Activated CD4-positive, alpha-beta T cell treated with anti-CD3 and anti-CD28 coated beads for 24 hours (primary cell): ENCODE data around the gene TSGA10IP.

Experiments used
- DNase-seq, 2 donors: peaks; one replicate each; pipeline ENCODE4 v3.0.0-alpha.2; 2020; ENCODE audit warnings: low read depth in 2 of 2

The TSGA10IP gene

GRCh38 chr11:66006891-66007176, 61.6 kb downstream of the TSGA10IP start:
- no peak for DNase-seq

GRCh38 chr11:66007201-66007634, 61.9 kb downstream of the TSGA10IP start:
- no peak for DNase-seq

- DNase-seq, result no peak
These were observed 62.8 kb downstream of the TSGA10IP start for GRCh38 chr11:66008095-66008467.

GRCh38 chr11:66008468-66009101, 63.3 kb downstream of the TSGA10IP start:
- no peak for DNase-seq
